GM18870 (cell line): Measurements from ENCODE around the gene FAHD1.
"Not testable (repeated sequence)": the region's sequence is repeated elsewhere in the genome, so short reads cannot be mapped to it uniquely, and the experiment has no call there.

Experiments used
- ATAC-seq: cut with Tn5 transposase; IDR thresholded peaks from one replicate; pipeline ENCODE4 v1.9.1; 2021; ENCODE audit warnings: moderate library complexity; ENCODE audit not compliant: unreplicated experiment

The FAHD1 gene

GRCh38 chr16:1788708-1789100 is 38.3 kb upstream of the FAHD1 start:
- ATAC-seq, result no peak

- ATAC-seq, result no peak
Measured at GRCh38 chr16:1789643-1790045, 37.4 kb upstream of the FAHD1 start.

- ATAC-seq, result no peak
Measured at GRCh38 chr16:1790261-1790610, 36.8 kb upstream of the FAHD1 start.

GRCh38 chr16:1790611-1791255 is 36.3 kb upstream of the FAHD1 start:
- ATAC-seq, result no peak

- no peak for ATAC-seq
Measured at GRCh38 chr16:1791256-1791942, 35.6 kb upstream of the FAHD1 start.

- no peak for ATAC-seq
Measured at GRCh38 chr16:1791943-1792812, 34.8 kb upstream of the FAHD1 start.

GRCh38 chr16:1792836-1793577 is 34.0 kb upstream of the FAHD1 start:
- no peak for ATAC-seq

- no peak for ATAC-seq
Measured at GRCh38 chr16:1793578-1794220, 33.3 kb upstream of the FAHD1 start, which contains the start of gene IGFALS. Gene IGFALS, minus strand, starts transcription at chr16:1793705. Its CDS starts 53 bp downstream, at chr16:1793652.

- no peak for ATAC-seq
Measured at GRCh38 chr16:1794221-1794871, 32.7 kb upstream of the FAHD1 start.

GRCh38 chr16:1794908-1795666 is 31.9 kb upstream of the FAHD1 start:
- ATAC-seq, result no peak

GRCh38 chr16:1799263-1799662 is 27.7 kb upstream of the FAHD1 start:
- not testable (repeated sequence) for ATAC-seq

- no peak for ATAC-seq
Measured at GRCh38 chr16:1800701-1801100, 26.3 kb upstream of the FAHD1 start.

GRCh38 chr16:1807626-1808025 is 19.4 kb upstream of the FAHD1 start:
- ATAC-seq, result no peak

- ATAC-seq, result no peak
Measured at GRCh38 chr16:1808691-1809090, 18.3 kb upstream of the FAHD1 start.

- no peak for ATAC-seq
Measured at GRCh38 chr16:1809281-1809801, 17.7 kb upstream of the FAHD1 start.

- no peak for ATAC-seq
Measured at GRCh38 chr16:1810106-1810505, 16.9 kb upstream of the FAHD1 start.

- no peak for ATAC-seq
Measured at GRCh38 chr16:1810536-1810935, 16.5 kb upstream of the FAHD1 start.

GRCh38 chr16:1812732-1813163 is 14.3 kb upstream of the FAHD1 start:
- ATAC-seq, result no peak

- ATAC-seq, result no peak
Measured at GRCh38 chr16:1815461-1815860, 11.5 kb upstream of the FAHD1 start.
